Naive thymus-derived CD4-positive, alpha-beta T cell (primary cell): ENCODE results near the gene SETD3. TPM values are rescaled to one million over a fixed set of nuclear protein-coding genes. Genes with fewer than 3 reads are reported as not detected.

Experiments used
- ATAC-seq: fragments of 150-1000 bp; cut with Tn5 transposase; 2 replicates; pipeline ENCODE4 v1.10.0; 2021; ENCODE audit warnings: mild to moderate bottlenecking, moderate library complexity
- CTCF ChIA-PET: fragments of 350-600 bp; sonication (Branson Sonifier 250); formaldehyde crosslinking; loops from one replicate; lab custom pipeline; 2021; ENCODE audit warnings: antibody characterized with exemption; lab: Charles Lee
- POLR2A ChIA-PET: fragments of 350-600 bp; sonication (Branson Sonifier 250); formaldehyde crosslinking; loops from one replicate; lab custom pipeline; 2021; ENCODE audit warnings: antibody characterized with exemption, inconsistent platforms; lab: Charles Lee
- DNase-seq, 9 donors: peaks; one replicate each; pipeline versions ENCODE4 v3.0.0 to v3.0.0-alpha.2; 2020 to 2022; ENCODE audit warnings: mixed read lengths in 1 of 9
- H3K27ac ChIP-seq: one replicate; pipeline ENCODE4 v1.7.0; 2013; ENCODE audit warnings: mild to moderate bottlenecking, low read depth, low read length, moderate library complexity
- H3K27me3 ChIP-seq, 2 donors: one replicate each; pipeline ENCODE4 v1.7.0; 2013; ENCODE audit warnings: low read length in 2 of 2, mild to moderate bottlenecking in 2 of 2, moderate library complexity in 2 of 2; ENCODE audit not compliant: control insufficient read depth in 2 of 2, insufficient read depth in 2 of 2
- H3K36me3 ChIP-seq, 3 experiments: 1 replicate in 2 of 3; 2 replicates in 1 of 3; pipeline ENCODE4 v1.7.0; 2013; ENCODE audit warnings: low read length in 3 of 3, mild to moderate bottlenecking in 3 of 3, moderate library complexity in 1 of 3; ENCODE audit not compliant: insufficient read depth in 3 of 3, control insufficient read depth in 2 of 3
- H3K4me1 ChIP-seq, 2 donors: one replicate each; pipeline ENCODE4 v1.7.0; 2013; ENCODE audit warnings: low read length in 2 of 2, mild to moderate bottlenecking in 2 of 2, moderate library complexity in 1 of 2; ENCODE audit not compliant: control insufficient read depth in 2 of 2, insufficient read depth in 2 of 2
- H3K4me3 ChIP-seq: 2 replicates; pipeline ENCODE4 v1.7.0; 2013; ENCODE audit warnings: mild to moderate bottlenecking, low read length
- H3K9me3 ChIP-seq, 3 experiments: 1 replicate in 2 of 3; 2 replicates in 1 of 3; pipeline ENCODE4 v1.7.0; 2013; ENCODE audit warnings: low read length in 3 of 3; ENCODE audit not compliant: control insufficient read depth in 2 of 3
- H3K27ac Mint-ChIP-seq, 9 donors: one replicate each; pipeline ENCODE4 v1.8.0; 2020 to 2022; ENCODE audit warnings: mixed read lengths in 9 of 9, mild to moderate bottlenecking in 8 of 9, moderate library complexity in 5 of 9, inconsistent platforms in 2 of 9
- H3K27me3 Mint-ChIP-seq, 5 donors: one replicate each; pipeline ENCODE4 v1.8.0; 2021 to 2022; ENCODE audit warnings: mixed read lengths in 5 of 5, mild to moderate bottlenecking in 1 of 5
- H3K36me3 Mint-ChIP-seq, 5 donors: one replicate each; pipeline ENCODE4 v1.8.0; 2020 to 2022; ENCODE audit warnings: mixed read lengths in 5 of 5, mild to moderate bottlenecking in 3 of 5, inconsistent platforms in 1 of 5
- H3K4me1 Mint-ChIP-seq, 7 donors: one replicate each; pipeline ENCODE4 v1.8.0; 2020 to 2022; ENCODE audit warnings: mixed read lengths in 7 of 7, mild to moderate bottlenecking in 3 of 7, inconsistent platforms in 1 of 7
- H3K4me3 Mint-ChIP-seq, 10 donors: one replicate each; pipeline ENCODE4 v1.8.0; 2020 to 2022; ENCODE audit warnings: mild to moderate bottlenecking in 10 of 10, mixed read lengths in 10 of 10, moderate library complexity in 6 of 10, inconsistent platforms in 2 of 10
- H3K9me3 Mint-ChIP-seq, 11 donors: one replicate each; pipeline ENCODE4 v1.8.0; 2020 to 2022; ENCODE audit warnings: mixed read lengths in 11 of 11, mild to moderate bottlenecking in 4 of 11, inconsistent platforms in 1 of 11, moderate library complexity in 1 of 11
- intact Hi-C, 2 donors: fragments of 100-400 bp; cut with micrococcal nuclease; formaldehyde crosslinking; loops; one replicate each; pipeline ENCODE4 v1.15.1; 2023
- polyA plus RNA-seq, 2 donors: library from polyadenylated mRNA; unstranded; fragments of 300-500 nt; fragmentation: Illumina TruSeq; gene quantifications; one replicate each; pipeline ENCODE4 v1.2.3, GENCODE V29; 2021
- total RNA-seq, 6 experiments: library from RNA in 5 of 6; stranded (reverse) in 5 of 6; gene quantifications; 1 replicate in 5 of 6; 2 replicates in 1 of 6; pipeline ENCODE4 v1.2.3 and lab custom pipeline; 2021 to 2026

The SETD3 gene
- total and polyA plus RNA-seq, 7 experiments from 2014 or later = 32.2 to 59.4 (median 53.0) TPM

GRCh38 chr14:99380991-99381687 lies 99.5 kb downstream of the SETD3 start:
- CTCF ChIA-PET = no interaction called here
- Histone ChIP-seq H3K36me3 (no peaks in the 10 kb centered on the region), H3K4me1 (no peaks in the 10 kb centered on the region), H3K27ac (no peak overlapping the region), H3K4me3 (no peak overlapping the region), H3K27me3 (no peaks in the 10 kb centered on the region), H3K9me3 (no peaks in the 10 kb centered on the region)
- POLR2A ChIA-PET = no interaction called here
- peaks cover 0 to 10% (median 0%) of the 10 kb centered on the region in 7 donors for H3K4me1 Mint-ChIP-seq
- H3K27me3 Mint-ChIP-seq = peaks cover 7 to 37% (median 22%) of the 10 kb centered on the region in 5 donors
- intact Hi-C loops = no loop called here
- no peak overlapping the region for H3K27ac Mint-ChIP-seq
- H3K9me3 Mint-ChIP-seq = no peaks in the 10 kb centered on the region
- no peak for ATAC-seq
- peak in 1 of 9 donors; percentile 11 for DNase-seq
- no peaks in the 10 kb centered on the region for H3K36me3 Mint-ChIP-seq
- H3K4me3 Mint-ChIP-seq = no peak overlapping the region

- Histone ChIP-seq H3K4me1 (no peaks in the 10 kb centered on the region), H3K4me3 (no peak overlapping the region), H3K9me3 (no peaks in the 10 kb centered on the region), H3K27me3 (no peaks in the 10 kb centered on the region), H3K27ac (no peak overlapping the region), H3K36me3 (no peaks in the 10 kb centered on the region)
- Mint-ChIP-seq H3K4me1 (peaks cover 0 to 10% (median 0%) of the 10 kb centered on the region in 7 donors), H3K4me3 (no peak overlapping the region), H3K36me3 (no peaks in the 10 kb centered on the region), H3K27ac (no peak overlapping the region), H3K27me3 (peaks cover 6 to 37% (median 21%) of the 10 kb centered on the region in 5 donors), H3K9me3 (no peaks in the 10 kb centered on the region)
- POLR2A ChIA-PET = no interaction called here
- intact Hi-C loops = no loop called here
- ATAC-seq = no peak
- DNase-seq = no peak
- CTCF ChIA-PET = no interaction called here
Observed at GRCh38 chr14:99380402-99380801, 100.3 kb downstream of the SETD3 start.

- DNase-seq = no peak
- Histone ChIP-seq H3K27ac (no peak overlapping the region), H3K4me3 (no peak overlapping the region), H3K4me1 (no peaks in the 10 kb centered on the region), H3K27me3 (no peaks in the 10 kb centered on the region), H3K36me3 (no peaks in the 10 kb centered on the region), H3K9me3 (no peaks in the 10 kb centered on the region)
- H3K27ac Mint-ChIP-seq = no peak overlapping the region
- no peak overlapping the region for H3K4me3 Mint-ChIP-seq
- no peaks in the 10 kb centered on the region for H3K9me3 Mint-ChIP-seq
- intact Hi-C loops = no loop called here
- CTCF ChIA-PET = no interaction called here
- POLR2A ChIA-PET = no interaction called here
- H3K27me3 Mint-ChIP-seq = peaks cover 6 to 31% (median 12%) of the 10 kb centered on the region in 5 donors
- no peaks in the 10 kb centered on the region for H3K36me3 Mint-ChIP-seq
- no peak for ATAC-seq
- peaks cover 0 to 10% (median 0%) of the 10 kb centered on the region in 7 donors for H3K4me1 Mint-ChIP-seq
Observed at GRCh38 chr14:99378782-99379214, 101.9 kb downstream of the SETD3 start.

- no peak for DNase-seq
- Mint-ChIP-seq H3K27me3 (peaks cover 13 to 36% (median 17%) of the 10 kb centered on the region in 5 donors), H3K4me1 (peaks cover 0 to 10% (median 0%) of the 10 kb centered on the region in 7 donors), H3K36me3 (no peaks in the 10 kb centered on the region), H3K9me3 (peaks cover 0 to 4% (median 0%) of the 10 kb centered on the region in 11 donors), H3K4me3 (no peak overlapping the region), H3K27ac (no peak overlapping the region)
- no peaks in the 10 kb centered on the region for H3K4me1 ChIP-seq
- ChIA-PET CTCF (no interaction called here), POLR2A (no interaction called here)
- no peak overlapping the region for H3K27ac ChIP-seq
- H3K4me3 ChIP-seq = no peak overlapping the region
- H3K36me3 ChIP-seq = no peaks in the 10 kb centered on the region
- no peaks in the 10 kb centered on the region for H3K9me3 ChIP-seq
- intact Hi-C loops = no loop called here
- no peak for ATAC-seq
- H3K27me3 ChIP-seq = no peaks in the 10 kb centered on the region
Observed at GRCh38 chr14:99377951-99378350, 102.7 kb downstream of the SETD3 start.

- Mint-ChIP-seq H3K4me1 (peaks cover 0 to 4% (median 0%) of the 10 kb centered on the region in 7 donors), H3K27me3 (peaks cover 16 to 36% (median 22%) of the 10 kb centered on the region in 5 donors), H3K4me3 (no peak overlapping the region), H3K27ac (no peak overlapping the region), H3K9me3 (peaks cover 0 to 11% (median 2%) of the 10 kb centered on the region in 11 donors), H3K36me3 (no peaks in the 10 kb centered on the region)
- ChIA-PET CTCF (interaction anchor here (0.6 kb wide), 1 partner anchor 125 kb away, joined by 3 read pairs; no protein-coding TSS in a partner anchor), POLR2A (no interaction called here)
- DNase-seq (no peak), ATAC-seq (no peak)
- H3K27ac ChIP-seq = no peak overlapping the region
- no peaks in the 10 kb centered on the region for H3K36me3 ChIP-seq
- no peaks in the 10 kb centered on the region for H3K4me1 ChIP-seq
- no peaks in the 10 kb centered on the region for H3K27me3 ChIP-seq
- intact Hi-C loops = no loop called here
- H3K4me3 ChIP-seq = no peak overlapping the region
- H3K9me3 ChIP-seq = no peaks in the 10 kb centered on the region
Observed at GRCh38 chr14:99374964-99375363, 105.7 kb downstream of the SETD3 start.

GRCh38 chr14:99363616-99364290 lies 116.9 kb downstream of the SETD3 start:
- ATAC-seq = no peak
- H3K9me3 ChIP-seq = no peaks in the 10 kb centered on the region
- no peak overlapping the region for H3K4me3 Mint-ChIP-seq
- H3K4me3 ChIP-seq = no peak overlapping the region
- no peak overlapping the region for H3K27ac ChIP-seq
- no peaks in the 10 kb centered on the region for H3K36me3 ChIP-seq
- H3K27me3 ChIP-seq = no peaks in the 10 kb centered on the region
- no peak for DNase-seq
- intact Hi-C loops = no loop called here
- no peak overlapping the region for H3K27ac Mint-ChIP-seq
- H3K4me1 Mint-ChIP-seq = peaks cover 0 to 4% (median 0%) of the 10 kb centered on the region in 7 donors
- ChIA-PET CTCF (no interaction called here), POLR2A (no interaction called here)
- H3K27me3 Mint-ChIP-seq = peaks cover 0 to 2% (median 0%) of the 10 kb centered on the region in 5 donors
- H3K36me3 Mint-ChIP-seq = no peaks in the 10 kb centered on the region
- no peaks in the 10 kb centered on the region for H3K9me3 Mint-ChIP-seq
- no peaks in the 10 kb centered on the region for H3K4me1 ChIP-seq
